Osteoblast (primary cell): ENCODE data around the gene MACROD2. TPM values are rescaled to one million over a fixed set of nuclear protein-coding genes. Genes with fewer than 3 reads are reported as not detected.

Source experiments
- DNase-seq: peaks from one replicate; pipeline ENCODE4 v3.0.0; 2011; ENCODE audit warnings: low spot score, mixed read lengths; ENCODE audit not compliant: insufficient read length; ENCODE audit errors: missing footprints
- H2AFZ ChIP-seq: 2 replicates; pipeline ENCODE4 v1.6.0; 2011; ENCODE audit warnings: mild to moderate bottlenecking, low read length
- H3K27ac ChIP-seq: 2 replicates; pipeline ENCODE4 v1.5.1; 2011; ENCODE audit warnings: mild to moderate bottlenecking, low read depth, low read length, moderate library complexity
- H3K27me3 ChIP-seq: 2 replicates; pipeline ENCODE4 v1.6.0; 2012; ENCODE audit warnings: mild to moderate bottlenecking, control low read depth, inconsistent platforms, low read length, moderate library complexity; ENCODE audit not compliant: insufficient read depth
- H3K36me3 ChIP-seq: 2 replicates; pipeline ENCODE4 v1.5.1; 2011; ENCODE audit warnings: mild to moderate bottlenecking, low read length, control low read depth, moderate library complexity; ENCODE audit not compliant: insufficient read depth
- H3K4me1 ChIP-seq: 2 replicates; pipeline ENCODE4 v1.5.1; 2011; ENCODE audit warnings: mild to moderate bottlenecking, low read length, control low read depth, moderate library complexity; ENCODE audit not compliant: insufficient read depth
- H3K4me2 ChIP-seq: 2 replicates; pipeline ENCODE4 v1.6.0; 2011; ENCODE audit warnings: mild to moderate bottlenecking, low read length; ENCODE audit not compliant: insufficient read depth
- H3K4me3 ChIP-seq: fragments of 200-600 bp; sonication (generic); 3 replicates; pipeline ENCODE4 v1.5.1; 2012; ENCODE audit warnings: mild to moderate bottlenecking, low read length, inconsistent platforms; ENCODE audit not compliant: insufficient read depth
- H3K79me2 ChIP-seq: 2 replicates; pipeline ENCODE4 v1.6.0; 2012; ENCODE audit warnings: mild to moderate bottlenecking, low read length, control low read depth, inconsistent platforms; ENCODE audit not compliant: insufficient read depth
- H3K9me3 ChIP-seq: 2 replicates; pipeline ENCODE4 v1.5.1; 2011; ENCODE audit warnings: low read depth, low read length, control low read depth
- H4K20me1 ChIP-seq: 2 replicates; pipeline ENCODE4 v1.6.0; 2012; ENCODE audit warnings: mild to moderate bottlenecking, low read length, control low read depth; ENCODE audit not compliant: insufficient read depth
- CTCF ChIP-seq: IDR thresholded peaks from 2 replicates; pipeline ENCODE4 v1.5.1; 2011; ENCODE audit warnings: mild to moderate bottlenecking, low read depth, low read length, moderate library complexity; ENCODE audit errors: extremely low read depth
- total RNA-seq: library from RNA; depleted of rRNA; stranded (reverse); fragments of >200 nt; gene quantifications from 2 replicates; pipeline ENCODE4 v1.2.3, GENCODE V29; 2012

Gene MACROD2
- total RNA-seq, 1 donor: 4.0 TPM

GRCh38 chr20:15637546-15637945 lies 1642.2 kb downstream of the MACROD2 start:
- Histone ChIP-seq H3K4me3 (no peak overlapping the region), H2AFZ (no peak overlapping the region), H4K20me1 (no peaks in the 10 kb centered on the region), H3K9me3 (no peaks in the 10 kb centered on the region), H3K27me3 (no peaks in the 10 kb centered on the region), H3K4me1 (no peaks in the 10 kb centered on the region), H3K4me2 (no peak overlapping the region), H3K36me3 (no peaks in the 10 kb centered on the region), H3K79me2 (no peaks in the 10 kb centered on the region), H3K27ac (no peak overlapping the region)
- no peak for TF ChIP-seq CTCF
- no peak for DNase-seq

GRCh38 chr20:15637950-15638754 lies 1642.8 kb downstream of the MACROD2 start:
- no peaks in the 10 kb centered on the region for H4K20me1 ChIP-seq
- H3K4me2 ChIP-seq: no peak overlapping the region
- no peaks in the 10 kb centered on the region for H3K27me3 ChIP-seq
- TF ChIP-seq CTCF: no peak
- H3K36me3 ChIP-seq: no peaks in the 10 kb centered on the region
- no peaks in the 10 kb centered on the region for H3K9me3 ChIP-seq
- no peaks in the 10 kb centered on the region for H3K79me2 ChIP-seq
- H3K4me3 ChIP-seq: no peak overlapping the region
- DNase-seq: no peak
- H2AFZ ChIP-seq: no peak overlapping the region
- H3K4me1 ChIP-seq: no peaks in the 10 kb centered on the region
- no peak overlapping the region for H3K27ac ChIP-seq

GRCh38 chr20:15638816-15639215 lies 1643.5 kb downstream of the MACROD2 start:
- no peaks in the 10 kb centered on the region for H3K36me3 ChIP-seq
- no peak for TF ChIP-seq CTCF
- H3K4me2 ChIP-seq: no peak overlapping the region
- no peaks in the 10 kb centered on the region for H3K9me3 ChIP-seq
- no peaks in the 10 kb centered on the region for H3K79me2 ChIP-seq
- no peak overlapping the region for H3K4me3 ChIP-seq
- H2AFZ ChIP-seq: no peak overlapping the region
- no peak for DNase-seq
- H3K27ac ChIP-seq: no peak overlapping the region
- no peaks in the 10 kb centered on the region for H4K20me1 ChIP-seq
- H3K27me3 ChIP-seq: no peaks in the 10 kb centered on the region
- H3K4me1 ChIP-seq: no peaks in the 10 kb centered on the region

GRCh38 chr20:15639839-15640238 lies 1644.5 kb downstream of the MACROD2 start:
- Histone ChIP-seq H3K9me3 (no peaks in the 10 kb centered on the region), H2AFZ (no peak overlapping the region), H4K20me1 (no peaks in the 10 kb centered on the region), H3K27me3 (no peaks in the 10 kb centered on the region), H3K27ac (no peak overlapping the region), H3K36me3 (no peaks in the 10 kb centered on the region), H3K4me2 (no peak overlapping the region), H3K4me1 (no peaks in the 10 kb centered on the region), H3K4me3 (no peak overlapping the region), H3K79me2 (no peaks in the 10 kb centered on the region)
- TF ChIP-seq CTCF: no peak
- DNase-seq: no peak
